Measurements from ENCODE around the gene BNIPL.

Gene BNIPL

DNA sequence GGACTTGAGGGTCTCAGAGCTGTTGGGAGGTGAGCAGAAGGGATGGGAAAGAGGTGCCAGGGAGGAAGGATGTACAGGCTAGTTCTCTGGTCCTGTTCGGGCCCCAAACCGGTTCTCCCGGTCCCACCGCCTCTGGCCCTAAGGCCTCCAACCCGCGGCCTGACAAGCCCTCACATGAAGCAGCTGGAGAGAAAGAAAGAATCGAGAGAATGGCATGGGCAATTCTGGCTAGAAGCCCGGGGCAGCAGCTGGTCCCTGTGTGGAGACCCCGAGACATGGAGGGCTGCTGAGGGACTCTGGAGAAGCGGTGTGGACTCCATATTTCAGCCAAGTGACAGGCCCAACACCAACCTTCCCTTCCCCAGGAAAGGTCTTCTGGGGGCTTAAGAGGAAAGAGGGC lies 22.3 kb downstream of the BNIPL start:
- no peak for DNase-seq (ENCODE audit: low read depth)

DNA sequence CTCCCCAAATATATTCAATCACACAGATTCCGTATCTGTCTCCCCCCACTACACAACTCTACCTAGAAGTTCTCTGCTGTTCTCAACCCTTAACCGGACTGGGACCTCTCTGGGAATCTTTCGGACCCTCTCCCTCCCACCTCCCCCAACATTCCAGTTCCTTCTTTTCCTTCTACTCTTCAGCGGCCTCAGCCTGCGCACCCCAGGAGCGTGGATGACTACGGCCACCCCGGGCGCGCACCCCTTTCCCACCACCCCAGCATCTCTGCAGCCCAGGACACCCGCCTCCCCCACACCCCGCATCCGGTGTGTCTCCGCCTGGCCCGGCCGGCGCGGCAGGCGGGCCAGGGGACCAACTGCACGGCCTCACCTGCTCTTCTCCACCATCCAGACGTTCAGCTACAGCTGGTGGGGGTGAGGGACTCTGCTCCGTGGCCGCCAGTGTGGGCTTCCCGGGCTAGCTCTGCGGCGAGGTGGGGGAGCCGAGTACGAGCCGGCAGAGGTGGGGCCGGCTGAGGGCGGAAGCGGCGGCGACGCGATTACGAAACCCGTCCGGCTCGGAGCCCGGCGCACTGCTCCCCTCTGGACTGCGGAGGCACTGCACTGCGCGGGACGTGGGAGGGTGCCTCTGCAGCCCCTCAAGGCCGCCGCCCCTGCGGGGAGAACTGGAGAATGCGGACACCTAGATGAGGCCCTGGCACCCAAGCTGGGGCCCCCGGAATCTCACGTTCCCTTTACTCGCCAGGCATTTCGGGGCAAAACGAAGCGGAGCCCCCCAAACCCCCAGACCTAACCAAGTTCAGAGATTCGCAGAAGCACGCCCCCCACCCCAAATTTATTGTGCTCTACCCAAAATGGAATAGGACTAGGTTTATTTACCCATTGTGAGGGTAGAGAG lies 23.0 kb downstream of the BNIPL start, which contains the start of gene CDC42SE1:
Gene CDC42SE1, minus strand, starts transcription at position 514 of the 898 bp plus-strand sequence. CDS start 3,892 bp downstream, outside the sequence.
- DNase-seq (ENCODE audit: low read depth), result peak; percentile 74

DNA sequence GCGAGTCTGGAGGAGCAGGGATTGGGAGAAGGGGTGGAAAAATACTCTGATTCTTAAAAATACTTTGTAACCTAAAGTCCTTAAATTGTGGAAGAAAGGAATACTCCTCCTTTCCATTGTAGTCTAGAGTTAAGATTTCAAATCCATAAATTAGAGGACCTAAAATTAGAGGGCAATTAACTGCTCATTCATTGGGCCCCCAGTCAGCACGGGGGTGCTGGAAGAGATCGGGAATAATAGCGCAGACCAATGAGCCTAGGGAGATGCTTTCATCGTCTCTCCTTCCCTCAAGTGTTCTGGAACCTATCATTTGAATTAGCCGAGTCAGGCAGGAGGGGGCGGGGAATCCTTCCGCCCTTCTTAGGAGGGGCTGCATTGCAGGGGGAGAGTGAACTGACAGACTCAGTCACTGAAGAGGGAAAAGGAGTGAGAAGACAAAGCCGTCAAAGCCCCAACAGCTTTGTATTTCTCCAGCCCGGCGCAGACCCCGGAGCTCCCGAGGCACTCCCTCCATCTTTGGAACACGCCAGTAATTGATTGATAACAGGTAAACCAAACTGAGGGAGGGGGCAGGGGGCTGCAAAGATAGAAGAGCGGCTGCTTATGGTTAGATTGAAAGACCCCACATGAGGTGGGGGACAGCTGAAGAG lies 23.7 kb downstream of the BNIPL start, which contains the start of gene MLLT11:
Gene MLLT11, plus strand, starts transcription at position 391 of the 650 bp plus-strand sequence. CDS start 6,828 bp downstream, outside the sequence.
- DNase-seq (ENCODE audit: low read depth), result no peak

DNA sequence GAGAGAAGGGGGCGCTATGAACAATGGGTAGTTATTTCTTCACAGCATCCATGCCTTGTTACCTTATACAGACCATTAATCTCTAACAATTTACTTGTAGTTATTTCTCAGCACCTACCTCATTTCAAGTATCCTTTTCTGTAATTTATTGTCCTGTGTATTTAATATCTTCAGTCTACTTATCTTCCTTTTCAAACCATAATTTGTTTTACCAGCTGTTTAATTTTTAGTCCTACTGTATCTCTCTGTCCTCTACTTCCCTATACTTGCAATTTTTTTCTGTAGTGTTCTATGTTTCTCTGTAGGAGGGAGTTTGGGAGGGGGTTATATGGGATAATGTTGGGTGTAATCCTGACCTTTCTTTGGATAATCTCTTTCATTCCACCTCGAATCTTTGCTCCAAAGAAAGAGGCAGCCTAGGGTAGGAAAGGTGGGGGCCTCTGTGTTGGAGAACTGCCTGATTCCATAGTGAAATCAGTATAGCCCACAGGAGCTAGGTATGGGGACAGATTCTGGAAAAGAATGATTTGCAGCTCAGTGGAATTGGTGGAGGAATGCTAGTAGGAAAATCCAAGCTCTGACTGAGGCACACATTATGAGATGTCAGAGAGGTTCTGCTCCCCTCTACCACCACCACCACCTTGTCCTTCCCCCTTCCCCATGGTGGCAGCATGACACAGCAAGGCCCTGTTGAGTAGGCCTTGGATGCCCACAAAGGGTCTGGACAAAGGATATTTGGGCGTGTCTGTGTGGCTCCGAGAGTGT lies 24.5 kb downstream of the BNIPL start:
- DNase-seq (ENCODE audit: low read depth), result no peak

DNA sequence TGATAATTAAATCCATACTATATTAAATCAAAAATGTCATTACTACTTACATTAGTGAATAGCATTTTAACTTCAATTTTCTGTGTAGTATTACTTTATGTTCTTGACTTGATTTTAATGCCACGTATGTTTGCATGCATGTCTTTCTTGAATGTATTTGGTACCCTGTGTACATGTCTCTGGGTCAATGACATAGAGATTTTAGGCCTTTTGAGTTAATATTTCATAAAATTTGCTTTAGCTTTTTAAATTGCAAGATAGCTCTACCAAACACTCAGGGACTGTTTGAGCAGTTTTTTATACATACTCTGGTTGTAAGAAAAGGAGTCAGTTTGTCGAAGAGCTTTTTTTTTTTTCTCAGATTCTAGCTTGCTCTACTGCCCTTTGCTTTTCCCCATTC lies 25.3 kb downstream of the BNIPL start:
- no peak for DNase-seq (ENCODE audit: low read depth)

DNA sequence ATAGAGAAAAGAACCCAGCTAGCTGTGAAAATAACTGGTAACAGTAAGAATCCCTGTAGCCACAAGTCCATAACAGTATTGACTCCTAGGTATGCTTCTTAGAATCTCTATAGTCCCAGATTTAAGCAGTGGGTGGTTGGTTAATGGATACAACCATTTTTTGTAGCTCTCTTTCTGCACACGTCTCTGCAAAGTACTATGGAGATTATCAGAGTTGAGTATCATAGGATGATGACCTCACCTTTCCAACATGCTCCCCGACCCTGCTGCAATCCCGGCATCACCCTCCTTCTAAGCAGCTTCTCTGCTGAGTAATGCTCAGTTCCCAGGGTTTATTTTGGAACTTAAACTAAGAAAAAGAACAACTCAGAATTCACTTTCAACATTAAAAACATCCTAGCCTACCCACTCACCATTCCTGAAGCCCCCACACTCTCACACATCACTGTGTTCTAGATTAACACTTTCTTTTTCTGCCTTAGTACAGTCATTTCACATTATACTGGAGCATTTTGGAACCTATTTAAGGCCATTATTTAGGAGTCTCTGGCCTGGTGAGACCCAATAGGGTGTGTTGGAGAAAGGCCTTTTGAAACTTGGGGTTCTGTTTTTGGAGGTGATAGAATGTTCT lies 26.5 kb downstream of the BNIPL start:
- DNase-seq (ENCODE audit: low read depth), result no peak

DNA sequence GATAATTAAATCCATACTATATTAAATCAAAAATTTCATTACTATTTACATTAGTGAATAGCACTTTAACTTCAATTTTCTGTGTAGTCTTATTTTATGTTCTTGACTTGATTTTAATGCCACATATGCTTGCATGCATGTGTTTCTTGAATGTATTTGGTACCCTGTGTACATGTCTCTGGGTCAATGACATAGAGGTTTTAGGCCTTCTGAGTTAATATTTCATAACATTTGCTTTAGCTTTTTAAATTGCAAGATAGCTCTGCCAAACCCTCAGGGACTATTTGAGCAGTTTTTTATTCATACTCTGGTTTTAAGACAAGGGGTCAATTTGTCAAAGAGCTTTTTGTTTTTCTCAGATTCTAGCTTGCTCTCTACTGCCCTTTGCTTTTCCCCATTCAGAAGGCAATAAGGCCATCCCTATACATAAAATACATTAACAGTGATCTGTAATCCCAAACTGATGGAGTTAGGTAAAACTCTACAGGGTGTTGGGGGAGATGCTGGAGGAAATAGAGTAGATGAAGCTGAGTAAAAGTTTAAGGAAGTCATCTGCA lies 28.8 kb downstream of the BNIPL start:
- DNase-seq (ENCODE audit: low read depth), result no peak

DNA sequence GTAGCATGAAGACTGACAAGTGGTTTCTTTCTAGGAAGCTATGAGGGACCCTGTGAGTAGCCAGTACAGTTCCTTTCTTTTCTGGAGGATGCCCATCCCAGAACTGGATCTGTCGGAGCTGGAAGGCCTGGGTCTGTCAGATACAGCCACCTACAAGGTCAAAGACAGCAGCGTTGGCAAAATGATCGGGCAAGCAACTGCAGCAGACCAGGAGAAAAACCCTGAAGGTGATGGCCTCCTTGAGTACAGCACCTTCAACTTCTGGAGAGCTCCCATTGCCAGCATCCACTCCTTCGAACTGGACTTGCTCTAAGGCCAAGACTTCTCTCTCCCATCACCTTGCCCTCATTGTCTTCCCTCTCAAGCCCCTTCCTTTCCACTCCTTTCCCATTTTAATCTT lies 30.8 kb downstream of the BNIPL start:
- DNase-seq (ENCODE audit: low read depth), result no peak

DNA sequence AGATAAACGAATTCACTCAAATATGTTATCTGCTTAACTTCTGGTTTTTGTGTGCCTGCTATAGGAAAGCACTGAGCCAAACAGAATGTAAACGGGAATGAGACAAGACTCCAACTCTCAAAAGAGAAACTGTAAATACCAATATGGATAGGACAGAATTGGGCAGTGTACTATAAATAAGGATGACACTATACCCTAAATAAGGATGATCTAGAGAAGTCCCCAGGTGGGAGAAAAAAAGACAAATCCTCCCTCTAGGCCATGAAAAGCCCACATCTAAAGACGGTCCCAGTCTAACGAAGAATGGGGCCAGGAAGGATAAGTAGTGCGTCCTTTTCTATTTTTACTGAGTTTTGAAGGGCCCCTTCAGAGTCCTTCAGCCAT lies 32.7 kb downstream of the BNIPL start:
- no peak for DNase-seq (ENCODE audit: low read depth)

DNA sequence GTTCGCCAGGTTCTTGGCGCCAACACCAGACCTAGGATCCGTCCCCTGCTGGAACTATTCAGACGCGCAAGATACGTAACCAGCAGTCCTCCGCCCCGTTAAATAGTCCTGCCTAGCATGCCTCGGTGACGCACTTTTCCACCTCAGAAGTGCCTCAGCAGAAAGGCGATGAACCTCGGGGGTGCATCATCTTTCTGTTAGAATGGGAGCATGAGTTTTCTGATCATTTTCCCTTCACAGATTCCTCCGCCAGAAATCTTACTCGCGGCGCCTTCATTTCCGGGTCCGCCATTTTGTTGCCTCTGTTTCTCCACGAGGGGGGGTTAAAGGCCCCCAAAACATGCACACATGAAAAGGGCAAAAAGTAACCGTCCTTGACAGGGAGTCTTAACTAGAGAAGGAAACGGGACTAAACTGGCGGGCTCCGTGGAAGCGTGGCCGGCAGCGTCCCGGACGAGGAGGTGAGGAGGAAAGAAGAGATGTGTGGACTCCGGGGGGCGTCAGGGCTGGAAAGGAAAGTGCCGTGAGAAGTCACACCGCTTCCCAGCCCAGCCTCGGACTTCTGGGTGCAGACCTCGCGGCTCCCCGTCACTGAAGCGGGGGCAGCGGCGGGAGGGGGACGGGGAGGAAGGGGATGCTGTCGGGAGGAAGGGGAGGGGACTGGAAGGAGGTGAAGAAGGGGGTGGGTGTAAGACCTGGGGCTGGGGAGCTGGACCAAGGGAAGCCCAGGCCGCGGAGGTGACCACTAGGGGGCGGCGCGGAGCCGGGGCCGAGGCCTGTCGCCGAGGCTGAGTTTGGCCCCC lies 34.3 kb downstream of the BNIPL start, which contains the start of gene GABPB2:
Gene GABPB2, plus strand, starts transcription at position 288 of the 803 bp plus-strand sequence. CDS start 17,429 bp downstream, outside the sequence.
- peak; percentile 79 for DNase-seq (ENCODE audit: low read depth)

DNA sequence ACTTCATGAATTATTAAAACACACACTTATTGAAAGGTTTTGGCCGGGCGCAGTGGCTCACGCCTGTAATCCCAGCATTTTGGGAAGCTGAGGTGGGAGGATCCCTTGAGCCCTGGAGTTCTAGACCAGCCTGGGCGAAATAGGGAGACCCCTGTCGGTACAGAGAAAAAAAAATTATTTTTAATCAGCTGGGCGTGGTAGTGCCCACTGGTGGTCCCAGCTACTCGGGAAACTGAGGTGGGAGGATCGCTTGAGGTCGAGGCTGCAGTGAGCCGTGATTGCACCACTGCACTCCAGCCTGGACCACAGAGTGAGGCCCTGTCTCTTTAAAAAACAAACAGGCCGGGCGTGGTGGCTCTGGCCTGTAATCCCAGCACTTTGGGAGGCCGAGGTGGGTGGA lies 35.8 kb downstream of the BNIPL start:
- no peak for DNase-seq (ENCODE audit: low read depth)

DNA sequence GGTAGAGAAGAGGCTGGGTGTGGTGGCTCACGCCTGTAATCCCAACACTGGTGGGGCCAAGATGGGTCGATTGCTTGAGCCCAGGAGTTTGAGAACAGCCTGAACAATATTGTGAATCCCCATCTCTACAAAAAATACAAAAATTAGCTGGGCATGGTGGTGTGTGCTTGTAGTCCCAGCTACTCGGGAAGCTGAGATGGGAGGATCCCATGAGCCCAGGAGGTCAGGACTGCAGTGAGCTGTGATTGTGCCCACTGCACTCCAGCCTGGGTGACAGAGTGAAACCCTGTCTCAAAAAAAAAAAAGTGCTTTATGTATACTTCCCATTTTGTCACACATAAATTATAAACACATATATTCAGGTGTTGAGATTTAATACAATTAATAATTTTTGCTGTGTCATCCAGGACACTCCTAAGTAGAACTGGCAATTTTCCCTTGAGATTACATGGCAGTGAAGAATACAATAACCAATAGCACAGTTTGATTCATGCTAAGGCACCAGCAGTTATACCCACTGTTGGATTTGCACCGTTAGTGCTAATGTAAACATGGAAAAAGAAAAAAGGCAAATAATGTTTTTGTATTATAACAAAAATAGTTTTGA lies 49.7 kb downstream of the BNIPL start:
- no peak for DNase-seq (ENCODE audit: low read depth)

Data from activated T-cell treated with anti-CD3 and anti-CD28 coated beads for 1 hour (primary cell).